SK-N-SH (cell line): ENCODE data around the gene CCDC50. TPM values are rescaled to one million over a fixed set of nuclear protein-coding genes. Genes with fewer than 3 reads are reported as not detected.

Source experiments
- CTCF ChIA-PET: fragments of 300-600, 350-600 bp; formaldehyde crosslinking; extraction: SDS; loops from one replicate; lab custom pipeline; 2021; lab: Yijun Ruan, JAX
- POLR2A ChIA-PET: fragments of 350-600 bp; sonication (Branson Sonifier 250); formaldehyde crosslinking; extraction: SDS; loops from one replicate; lab custom pipeline; 2020; ENCODE audit warnings: antibody characterized with exemption, inconsistent platforms; lab: Yijun Ruan, JAX
- DNase-seq: peaks from one replicate; pipeline ENCODE4 v3.0.0; 2012
- H2AFZ ChIP-seq: fragments of 200-600 bp; sonication (generic); 2 replicates; pipeline ENCODE4 v1.8.1; 2016; ENCODE audit warnings: antibody characterized with exemption, mild to moderate bottlenecking, low read depth
- H3F3A ChIP-seq: fragments of 200-600 bp; sonication (generic); replicated peaks from 2 replicates; pipeline ENCODE3; 2016; ENCODE audit warnings: antibody characterized with exemption, mild to moderate bottlenecking; ENCODE audit not compliant: insufficient read depth
- H3K27ac ChIP-seq, 2 experiments: fragments of 200-500 bp in 1 of 2; fragments of 200-600 bp in 1 of 2; sonication (Bioruptor generic) in 1 of 2; sonication (generic), shearing (Covaris generic) in 1 of 2; 2 replicates each; pipeline versions ENCODE4 v1.5.1 to v1.6.1; 2014 to 2016; ENCODE audit warnings: low read depth in 2 of 2, inconsistent platforms in 1 of 2, low read length in 1 of 2, mild to moderate bottlenecking in 1 of 2, mixed read lengths in 1 of 2
- H3K27me3 ChIP-seq: fragments of 200-600 bp; sonication (generic), shearing (Covaris generic); 2 replicates; pipeline ENCODE4 v1.6.1; 2016; ENCODE audit warnings: mixed run types; ENCODE audit not compliant: insufficient read depth
- H3K36me3 ChIP-seq, 2 experiments: fragments of 200-500 bp in 1 of 2; fragments of 200-600 bp in 1 of 2; sonication (Bioruptor generic) in 1 of 2; sonication (generic) in 1 of 2; replicated peaks in 1 of 2; 2 replicates each; pipeline versions ENCODE3 to v1.5.1; 2014 to 2016; ENCODE audit warnings: low read length in 1 of 2, mild to moderate bottlenecking in 1 of 2; ENCODE audit not compliant: insufficient read depth in 2 of 2, control insufficient read depth in 1 of 2
- H3K4me1 ChIP-seq, 2 experiments: fragments of 200-500 bp in 1 of 2; fragments of 200-600 bp in 1 of 2; sonication (Bioruptor generic) in 1 of 2; sonication (generic), shearing (Covaris generic) in 1 of 2; 2 replicates each; pipeline versions ENCODE4 v1.5.1 to v1.6.1; 2014 to 2016; ENCODE audit warnings: low read depth in 1 of 2, low read length in 1 of 2, mixed run types in 1 of 2; ENCODE audit not compliant: insufficient read depth in 2 of 2, control insufficient read depth in 1 of 2
- H3K4me2 ChIP-seq: fragments of 200-600 bp; sonication (generic), shearing (Covaris generic); 2 replicates; pipeline ENCODE4 v1.6.1; 2017; ENCODE audit warnings: mixed run types
- H3K4me3 ChIP-seq, 2 experiments: fragments of 200-500 bp in 1 of 2; fragments of 200-600 bp in 1 of 2; sonication (Bioruptor generic) in 1 of 2; sonication (generic), shearing (Covaris generic) in 1 of 2; 2 replicates each; pipeline versions ENCODE4 v1.5.1 to v1.8.1; 2014 to 2016; ENCODE audit warnings: low read depth in 2 of 2, inconsistent platforms in 1 of 2, low read length in 1 of 2, mild to moderate bottlenecking in 1 of 2, mixed read lengths in 1 of 2, moderate library complexity in 1 of 2
- H3K79me2 ChIP-seq: fragments of 200-600 bp; sonication (generic); 2 replicates; pipeline ENCODE4 v1.8.1; 2017; ENCODE audit warnings: mild to moderate bottlenecking; ENCODE audit not compliant: insufficient read depth
- H3K9ac ChIP-seq: fragments of 200-600 bp; sonication (generic); 2 replicates; pipeline ENCODE4 v1.6.1; 2017; ENCODE audit warnings: mixed run types
- H3K9me2 ChIP-seq: fragments of 200-600 bp; sonication (generic); 2 replicates; pipeline ENCODE4 v1.6.1; 2017; ENCODE audit warnings: mixed run types
- H3K9me3 ChIP-seq: fragments of 200-600 bp; sonication (generic); 2 replicates; pipeline ENCODE4 v1.6.1; 2017; ENCODE audit warnings: mixed run types, mild to moderate bottlenecking, moderate library complexity
- H4K20me1 ChIP-seq: fragments of 200-600 bp; sonication (generic); 2 replicates; pipeline ENCODE4 v1.6.1; 2017; ENCODE audit warnings: mild to moderate bottlenecking, mixed run types; ENCODE audit not compliant: insufficient read depth
- ELF1 ChIP-seq: IDR thresholded peaks from 2 replicates; pipeline ENCODE4 v1.4.0; 2012
- EP300 ChIP-seq, 2 experiments: IDR thresholded peaks; 2 replicates each; pipeline versions ENCODE4 v1.4.0 to v1.6.1; 2012; ENCODE audit warnings: borderline replicate concordance in 1 of 2, low read depth in 1 of 2, low read length in 1 of 2
- FOSL2 ChIP-seq: IDR thresholded peaks from 2 replicates; pipeline ENCODE4 v1.4.0; 2012; ENCODE audit warnings: low read depth, mild to moderate bottlenecking, moderate library complexity, borderline replicate concordance
- FOXM1 ChIP-seq: IDR thresholded peaks from 2 replicates; pipeline ENCODE4 v1.4.0; 2012; ENCODE audit warnings: low read depth, mild to moderate bottlenecking
- GATA2 ChIP-seq: sonication (generic); formaldehyde crosslinking; IDR thresholded peaks from 2 replicates; pipeline ENCODE4 v1.5.0; 2020; ENCODE audit warnings: mild to moderate bottlenecking, missing genetic modification reagents
- IRF3 ChIP-seq: fragments of 150-350 bp; IDR thresholded peaks from 2 replicates; pipeline ENCODE4 v1.6.1; 2016; ENCODE audit warnings: mild to moderate bottlenecking, low read depth, low read length
- JUND ChIP-seq: IDR thresholded peaks from 2 replicates; pipeline ENCODE4 v1.4.0; 2012
- MAX ChIP-seq: IDR thresholded peaks from 2 replicates; pipeline ENCODE4 v1.4.0; 2012; ENCODE audit warnings: low read depth
- MEF2A ChIP-seq: IDR thresholded peaks from 2 replicates; pipeline ENCODE4 v1.4.0; 2012; ENCODE audit warnings: low read depth, borderline replicate concordance
- MXI1 ChIP-seq: IDR thresholded peaks from 2 replicates; pipeline ENCODE4 v1.6.1; 2012; ENCODE audit warnings: mild to moderate bottlenecking, low read depth, low read length, improper control_type of control experiment
- NFIC ChIP-seq: IDR thresholded peaks from 2 replicates; pipeline ENCODE4 v1.4.0; 2012; ENCODE audit warnings: borderline replicate concordance
- NRF1 ChIP-seq: IDR thresholded peaks from 2 replicates; pipeline ENCODE4 v1.6.1; 2012; ENCODE audit warnings: low read depth, mild to moderate bottlenecking, low read length
- PBX3 ChIP-seq: IDR thresholded peaks from 2 replicates; pipeline ENCODE4; 2012
- POLR2AphosphoS5 ChIP-seq: IDR thresholded peaks from 2 replicates; pipeline ENCODE4 v1.6.1; 2012; ENCODE audit warnings: low read depth, low read length
- RCOR1 ChIP-seq: fragments of 150-350 bp; IDR thresholded peaks from 2 replicates; pipeline ENCODE4 v1.6.1; 2017; ENCODE audit warnings: antibody characterized with exemption, low read length
- REST ChIP-seq: IDR thresholded peaks from 2 replicates; pipeline ENCODE4 v1.6.1; 2012; ENCODE audit warnings: mild to moderate bottlenecking, low read depth, low read length, moderate library complexity
- RFX5 ChIP-seq: IDR thresholded peaks from 2 replicates; pipeline ENCODE4 v1.6.1; 2012; ENCODE audit warnings: mild to moderate bottlenecking, improper control_type of control experiment, low read length
- SIN3A ChIP-seq: IDR thresholded peaks from 2 replicates; pipeline ENCODE4 v1.6.1; 2012; ENCODE audit warnings: low read depth, mild to moderate bottlenecking, low read length, moderate library complexity, borderline replicate concordance
- TAF1 ChIP-seq: IDR thresholded peaks from 2 replicates; pipeline ENCODE4 v1.6.1; 2012; ENCODE audit warnings: low read depth, mild to moderate bottlenecking, low read length, moderate library complexity, borderline replicate concordance
- USF1 ChIP-seq: IDR thresholded peaks from 2 replicates; pipeline ENCODE4 v1.4.0; 2012; ENCODE audit warnings: low read depth, borderline replicate concordance
- WGBS: methylation state at CpG from one replicate; pipeline ENCODE4 v1.1.6; 2017; ENCODE audit warnings: low lambda C conversion rate; 5-methylcytosine and 5-hydroxymethylcytosine counted together
- polyA plus RNA-seq, 3 experiments: library from polyadenylated mRNA; depleted of rRNA; stranded (reverse); fragments of >200 nt; gene quantifications; 2 replicates each; pipeline ENCODE4 v1.2.3, GENCODE V29; 2012

Gene CCDC50
- polyA plus RNA-seq, 1 of the 3 experiments (the other 2 are of a cell fraction), result 21.9 TPM

- WGBS, result 84% methylated on average over 5 of the region's 5 CpGs
- TF ChIP-seq IRF3 (no peak), JUND (no peak), MXI1 (no peak), RCOR1 (no peak), FOSL2 (no peak), GATA2 (CRISPR knock-in tag) (no peak), NRF1 (no peak), USF1 (no peak), POLR2AphosphoS5 (no peak), ELF1 (no peak), MEF2A (no peak), PBX3 (no peak), NFIC (no peak), REST (no peak), MAX (no peak), FOXM1 (no peak), TAF1 (no peak), EP300 (IDR thresholded peaks at IDR 0.05; ENCODE audit: borderline replicate concordance in 1 of 2, low read depth in 1 of 2, low read length in 1 of 2) (no peak), SIN3A (no peak), RFX5 (no peak)
- Histone ChIP-seq H3K27me3 (no peaks in the 10 kb centered on the region), H3K27ac (peak overlapping the region in 1 of 2 experiments; percentile 23; a peak in 1 of 4 replicates), H3K4me1 (peaks cover 0 to 18% of the 10 kb centered on the region in 2 experiments; a peak in 2 of 4 replicates), H3K9ac (no peak overlapping the region), H3K9me2 (no peaks in the 10 kb centered on the region), H3K9me3 (no peaks in the 10 kb centered on the region), H3K4me2 (peak overlapping the region; percentile 13; the same call in 1 of the 2 replicates), H4K20me1 (peaks cover 28% of the 10 kb centered on the region), H3K36me3 (no peaks in the 10 kb centered on the region), H3K4me3 (no peak overlapping the region), H2AFZ (no peak overlapping the region), H3F3A (peaks cover 11% of the 10 kb centered on the region), H3K79me2 (peaks cover 100% of the 10 kb centered on the region)
- ChIA-PET CTCF (interaction anchor here (1.4 kb wide), 1 partner anchor 9 kb away, joined by 3 read pairs; no protein-coding TSS in a partner anchor), POLR2A (no interaction called here)
- DNase-seq, result no peak
These were observed 21.3 kb downstream of the CCDC50 start for GRCh38 chr3:191350396-191351090.
